Activated T-cell treated with anti-CD3 and anti-CD28 coated beads for 24 hours (primary cell): Measurements from ENCODE around the gene CNPY3.
"Not testable (repeated sequence)": the region's sequence is repeated elsewhere in the genome, so short reads cannot be mapped to it uniquely, and the experiment has no call there.

Experiments
- DNase-seq: peaks from one replicate; pipeline ENCODE4 v3.0.0-alpha.2; 2020; ENCODE audit warnings: low read depth

The CNPY3 gene

GRCh38 chr6:42915732-42916131, 13.5 kb upstream of the CNPY3 start, which contains the start of gene PTCRA:
Gene PTCRA, plus strand, starts transcription at chr6:42916053. Its CDS starts 17 bp downstream, at chr6:42916070.
- DNase-seq, result no peak

- no peak for DNase-seq
These were observed 13.0 kb upstream of the CNPY3 start for GRCh38 chr6:42916288-42916687.

- no peak for DNase-seq
These were observed 7.5 kb upstream of the CNPY3 start for GRCh38 chr6:42921801-42922200.

GRCh38 chr6:42923666-42924065, 5.6 kb upstream of the CNPY3 start:
- no peak for DNase-seq

- DNase-seq, result no peak
These were observed 3.9 kb upstream of the CNPY3 start for GRCh38 chr6:42925248-42925857.

- peak; percentile 59 for DNase-seq
These were observed 611 bp downstream of the CNPY3 start for GRCh38 chr6:42929821-42930360.

GRCh38 chr6:42932412-42932811, 3.1 kb downstream of the CNPY3 start:
- no peak for DNase-seq

- DNase-seq, result no peak
These were observed 3.9 kb downstream of the CNPY3 start for GRCh38 chr6:42933205-42933604.

- DNase-seq, result no peak
These were observed 6.0 kb downstream of the CNPY3 start for GRCh38 chr6:42935322-42935721.

- DNase-seq, result no peak
These were observed 7.1 kb downstream of the CNPY3 start for GRCh38 chr6:42936398-42936797.

- DNase-seq, result no peak
These were observed 8.5 kb downstream of the CNPY3 start for GRCh38 chr6:42937548-42938427.

GRCh38 chr6:42938428-42938796, 9.1 kb downstream of the CNPY3 start:
- DNase-seq, result no peak

GRCh38 chr6:42938987-42939809, 9.9 kb downstream of the CNPY3 start:
- no peak for DNase-seq

- no peak for DNase-seq
These were observed 10.5 kb downstream of the CNPY3 start for GRCh38 chr6:42939810-42940167.

- no peak for DNase-seq
These were observed 11.3 kb downstream of the CNPY3 start for GRCh38 chr6:42940493-42941045.

- not testable (repeated sequence) for DNase-seq
These were observed 12.1 kb downstream of the CNPY3 start for GRCh38 chr6:42941356-42941755.

GRCh38 chr6:42942444-42942843, 13.2 kb downstream of the CNPY3 start:
- DNase-seq, result no peak

GRCh38 chr6:42947950-42948349, 18.7 kb downstream of the CNPY3 start:
- DNase-seq, result no peak

GRCh38 chr6:42952389-42952788, 23.1 kb downstream of the CNPY3 start:
- DNase-seq, result no peak

GRCh38 chr6:42954405-42954804, 25.1 kb downstream of the CNPY3 start:
- not testable (repeated sequence) for DNase-seq

- DNase-seq, result no peak
These were observed 28.8 kb downstream of the CNPY3 start for GRCh38 chr6:42958125-42958524.

- no peak for DNase-seq
These were observed 30.6 kb downstream of the CNPY3 start for GRCh38 chr6:42959917-42960242.
